Astrocyte (in vitro differentiated cells and primary cell): ENCODE results near the gene MYO16. TPM values are rescaled to one million over a fixed set of nuclear protein-coding genes. Genes with fewer than 3 reads are reported as not detected.

Source experiments
- DNase-seq: peaks from one replicate; pipeline ENCODE4 v3.0.0-alpha.2; 2010; ENCODE audit warnings: low read depth
- FAIRE-seq: peaks from 2 replicates; lab custom pipeline; 2011; peaks lifted over from hg19 to GRCh38; lab: Jason Lieb, UNC
- H2AFZ ChIP-seq: 2 replicates; pipeline ENCODE4 v1.6.0; 2012; ENCODE audit warnings: low read depth, low read length, inconsistent platforms
- H3K27ac ChIP-seq: 2 replicates; pipeline ENCODE4 v1.5.1; 2011; ENCODE audit warnings: low read depth, low read length, inconsistent platforms
- H3K27me3 ChIP-seq: 2 replicates; pipeline ENCODE4 v1.6.0; 2011; ENCODE audit warnings: low read length, inconsistent platforms; ENCODE audit not compliant: insufficient read depth
- H3K36me3 ChIP-seq: 2 replicates; pipeline ENCODE4 v1.5.1; 2011; ENCODE audit warnings: low read length, inconsistent platforms; ENCODE audit not compliant: insufficient read depth
- H3K4me1 ChIP-seq: 2 replicates; pipeline ENCODE4 v1.5.1; 2011; ENCODE audit warnings: low read length, inconsistent platforms; ENCODE audit not compliant: insufficient read depth
- H3K4me2 ChIP-seq: 2 replicates; pipeline ENCODE4 v1.6.0; 2012; ENCODE audit warnings: low read length, inconsistent platforms
- H3K4me3 ChIP-seq: 2 replicates; pipeline ENCODE4 v1.5.1; 2011; ENCODE audit warnings: low read depth, mild to moderate bottlenecking, low read length, inconsistent platforms; ENCODE audit not compliant: insufficient read depth
- H3K79me2 ChIP-seq: 2 replicates; pipeline ENCODE4 v1.6.0; 2012; ENCODE audit warnings: mild to moderate bottlenecking, low read length, inconsistent platforms; ENCODE audit not compliant: insufficient read depth
- H3K9ac ChIP-seq: 2 replicates; pipeline ENCODE4 v1.6.0; 2012; ENCODE audit warnings: mild to moderate bottlenecking, low read length, inconsistent platforms
- H3K9me3 ChIP-seq: 2 replicates; pipeline ENCODE4 v1.5.1; 2012; ENCODE audit warnings: low read depth, mild to moderate bottlenecking, low read length, inconsistent platforms; ENCODE audit not compliant: insufficient read depth
- H4K20me1 ChIP-seq: 2 replicates; pipeline ENCODE4 v1.6.0; 2012; ENCODE audit warnings: low read length, inconsistent platforms; ENCODE audit not compliant: insufficient read depth
- H3K27ac Mint-ChIP-seq: one replicate; pipeline ENCODE4 v1.8.0; 2021; ENCODE audit warnings: mild to moderate bottlenecking, mixed read lengths; ENCODE audit not compliant: unreplicated experiment
- H3K27me3 Mint-ChIP-seq: one replicate; pipeline ENCODE4 v1.8.0; 2021; ENCODE audit warnings: low read depth, mixed read lengths; ENCODE audit not compliant: unreplicated experiment
- H3K36me3 Mint-ChIP-seq: one replicate; pipeline ENCODE4 v1.8.0; 2021; ENCODE audit warnings: low read depth, mixed read lengths; ENCODE audit not compliant: unreplicated experiment
- H3K4me1 Mint-ChIP-seq: one replicate; pipeline ENCODE4 v1.8.0; 2021; ENCODE audit warnings: low read depth, mixed read lengths; ENCODE audit not compliant: unreplicated experiment
- H3K4me3 Mint-ChIP-seq: one replicate; pipeline ENCODE4 v1.8.0; 2021; ENCODE audit warnings: mild to moderate bottlenecking, moderate library complexity, mixed read lengths; ENCODE audit not compliant: unreplicated experiment
- H3K9me3 Mint-ChIP-seq: one replicate; pipeline ENCODE4 v1.8.0; 2021; ENCODE audit warnings: mild to moderate bottlenecking, mixed read lengths; ENCODE audit not compliant: unreplicated experiment
- CTCF ChIP-seq: IDR thresholded peaks from 2 replicates; pipeline ENCODE4 v1.5.1; 2011; ENCODE audit warnings: low read depth, mild to moderate bottlenecking, inconsistent platforms, low read length, moderate library complexity; ENCODE audit not compliant: insufficient read depth
- EZH2 ChIP-seq: IDR thresholded peaks from 2 replicates; pipeline ENCODE4 v1.6.1; 2012; ENCODE audit warnings: mild to moderate bottlenecking, low read length, inconsistent platforms; ENCODE audit not compliant: insufficient read depth
- total RNA-seq: library from RNA; stranded (reverse); gene quantifications from 2 replicates; pipeline ENCODE4 v1.2.1, GENCODE V29; 2021

MYO16 gene
- total RNA-seq, 1 donor from 2014 or later = 0.14 TPM

- peaks cover 8% of the 10 kb centered on the region for H3K9me3 Mint-ChIP-seq
- Histone ChIP-seq H3K4me3 (no peak overlapping the region), H3K9ac (no peak overlapping the region), H3K27ac (no peak overlapping the region), H4K20me1 (no peaks in the 10 kb centered on the region), H3K4me1 (no peaks in the 10 kb centered on the region), H3K27me3 (no peaks in the 10 kb centered on the region), H2AFZ (no peak overlapping the region), H3K4me2 (no peak overlapping the region), H3K36me3 (no peaks in the 10 kb centered on the region), H3K9me3 (peaks cover 9% of the 10 kb centered on the region), H3K79me2 (no peaks in the 10 kb centered on the region)
- no peak for FAIRE-seq
- TF ChIP-seq CTCF = no peak
- TF ChIP-seq EZH2 = no peak
- no peaks in the 10 kb centered on the region for H3K27me3 Mint-ChIP-seq
- H3K4me3 Mint-ChIP-seq = no peak overlapping the region
- H3K27ac Mint-ChIP-seq = no peak overlapping the region
- H3K4me1 Mint-ChIP-seq = no peaks in the 10 kb centered on the region
- H3K36me3 Mint-ChIP-seq = no peaks in the 10 kb centered on the region
- DNase-seq = no peak
Observed at GRCh38 chr13:108667205-108667604, 37.8 kb downstream of the MYO16 start.

- Mint-ChIP-seq H3K27ac (no peak overlapping the region), H3K4me1 (no peaks in the 10 kb centered on the region), H3K9me3 (peaks cover 5% of the 10 kb centered on the region), H3K27me3 (peaks cover 4% of the 10 kb centered on the region), H3K36me3 (no peaks in the 10 kb centered on the region), H3K4me3 (no peak overlapping the region)
- Histone ChIP-seq H3K4me1 (no peaks in the 10 kb centered on the region), H3K27ac (no peak overlapping the region), H3K4me2 (no peak overlapping the region), H3K79me2 (no peaks in the 10 kb centered on the region), H3K9me3 (peaks cover 9% of the 10 kb centered on the region), H3K4me3 (no peak overlapping the region), H3K9ac (no peak overlapping the region), H3K27me3 (no peaks in the 10 kb centered on the region), H4K20me1 (no peaks in the 10 kb centered on the region), H2AFZ (no peak overlapping the region), H3K36me3 (no peaks in the 10 kb centered on the region)
- FAIRE-seq = no peak
- TF ChIP-seq CTCF = no peak
- TF ChIP-seq EZH2 = no peak
- no peak for DNase-seq
Observed at GRCh38 chr13:108669381-108669780, 40.0 kb downstream of the MYO16 start.

GRCh38 chr13:108674346-108674745 lies 44.9 kb downstream of the MYO16 start:
- H3K27ac ChIP-seq = no peak overlapping the region
- no peak overlapping the region for H3K4me3 Mint-ChIP-seq
- no peaks in the 10 kb centered on the region for H3K27me3 ChIP-seq
- H3K36me3 ChIP-seq = no peaks in the 10 kb centered on the region
- no peak for FAIRE-seq
- no peak overlapping the region for H3K9ac ChIP-seq
- H3K27ac Mint-ChIP-seq = no peak overlapping the region
- H3K4me3 ChIP-seq = no peak overlapping the region
- no peaks in the 10 kb centered on the region for H3K4me1 ChIP-seq
- H3K36me3 Mint-ChIP-seq = no peaks in the 10 kb centered on the region
- H4K20me1 ChIP-seq = no peaks in the 10 kb centered on the region
- H3K9me3 Mint-ChIP-seq = no peaks in the 10 kb centered on the region
- H2AFZ ChIP-seq = no peak overlapping the region
- no peaks in the 10 kb centered on the region for H3K4me1 Mint-ChIP-seq
- no peaks in the 10 kb centered on the region for H3K9me3 ChIP-seq
- H3K79me2 ChIP-seq = no peaks in the 10 kb centered on the region
- peaks cover 9% of the 10 kb centered on the region for H3K27me3 Mint-ChIP-seq
- TF ChIP-seq EZH2 = no peak
- no peak for TF ChIP-seq CTCF
- H3K4me2 ChIP-seq = no peak overlapping the region
- DNase-seq = no peak
